Measurements from ENCODE around the gene MAD2L2.

The MAD2L2 gene

DNA sequence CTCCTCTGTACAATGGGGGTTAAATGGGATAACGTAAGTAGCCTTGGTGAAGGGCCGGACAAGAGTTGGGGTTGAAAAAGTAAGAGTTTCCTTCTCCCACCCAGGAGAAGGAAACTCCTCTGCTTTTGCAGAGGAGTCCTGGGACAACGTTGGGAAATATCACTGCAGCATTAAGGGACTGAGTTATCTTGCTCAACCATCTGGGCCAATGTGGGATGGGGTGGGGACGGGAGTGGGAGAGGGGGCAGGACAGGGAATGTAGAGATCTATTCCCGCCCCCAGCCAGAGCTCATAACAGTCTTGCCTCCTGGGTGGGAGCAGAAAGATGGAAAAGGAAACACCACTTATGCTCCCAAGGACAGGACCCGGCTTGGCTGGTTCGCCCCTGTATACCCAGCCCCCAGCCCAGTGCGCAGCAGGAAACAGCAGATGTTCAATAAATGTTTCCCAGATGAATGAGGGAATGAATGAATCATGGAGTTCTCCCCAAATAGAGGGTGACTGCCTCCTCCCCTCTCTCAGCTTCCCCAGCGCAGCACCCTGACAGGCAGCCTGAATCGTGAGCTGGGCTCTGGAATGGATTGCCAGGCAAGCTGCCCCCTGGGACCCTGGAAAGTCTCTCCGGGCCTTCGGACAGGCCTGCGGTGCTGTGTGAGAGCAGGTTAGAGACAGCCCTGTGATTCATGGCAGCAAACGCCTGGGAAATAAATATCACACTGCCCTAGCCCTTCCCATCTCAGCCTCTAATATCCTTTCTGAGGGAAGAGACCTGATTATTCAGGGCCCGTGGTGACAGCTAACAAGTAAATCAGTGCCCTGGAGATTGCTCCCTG lies 51.5 kb downstream of the MAD2L2 start:
- DNase-seq (ENCODE audit: low spot score) = no peak

DNA sequence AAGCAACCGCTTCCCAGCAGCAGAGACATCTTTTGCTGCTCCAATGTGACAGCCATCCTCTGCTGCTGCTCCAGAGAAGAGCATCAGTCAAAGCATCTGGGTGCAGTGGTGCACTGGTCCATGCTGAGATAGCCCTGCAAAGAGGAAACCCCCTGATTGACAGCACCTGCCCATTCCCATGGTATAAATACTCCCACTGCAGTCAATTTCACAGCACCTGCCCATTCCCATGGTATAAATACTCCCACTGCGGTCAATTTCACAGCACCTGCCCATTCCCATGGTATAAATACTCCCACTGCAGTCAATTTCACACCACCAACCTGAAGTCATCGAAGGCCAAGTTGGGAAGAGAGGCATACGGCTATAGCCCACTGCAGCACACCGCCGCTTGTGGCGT lies 52.2 kb downstream of the MAD2L2 start:
- no peak for DNase-seq (ENCODE audit: low spot score)

DNA sequence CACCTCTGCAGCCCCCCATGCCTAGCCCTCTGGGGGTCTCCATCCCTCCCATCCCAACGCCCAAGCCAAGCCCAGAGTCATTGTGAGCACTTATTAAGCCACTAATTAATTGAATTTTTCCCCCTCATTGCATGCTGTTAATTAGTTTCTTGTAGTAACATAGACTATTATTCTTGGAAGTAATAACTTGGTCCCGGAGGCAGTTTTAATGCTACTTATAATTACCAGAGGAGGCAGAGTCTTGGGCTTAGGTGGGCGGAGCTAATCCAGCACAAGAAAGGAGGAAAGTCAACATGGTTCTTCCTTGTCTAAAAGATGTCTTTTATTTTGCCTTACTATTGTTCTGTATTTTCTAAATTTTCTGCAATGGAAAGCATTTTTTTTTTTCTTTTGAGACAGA lies 54.4 kb downstream of the MAD2L2 start:
- DNase-seq (ENCODE audit: low spot score) = no peak
